Measurements from ENCODE around the gene SPOPL. TPM values are rescaled to one million over a fixed set of nuclear protein-coding genes. Genes with fewer than 3 reads are reported as not detected.

Gene SPOPL
- total and polyA plus RNA-seq, 12 donors = 1.5 to 26.2 (median 14.0) TPM

DNA sequence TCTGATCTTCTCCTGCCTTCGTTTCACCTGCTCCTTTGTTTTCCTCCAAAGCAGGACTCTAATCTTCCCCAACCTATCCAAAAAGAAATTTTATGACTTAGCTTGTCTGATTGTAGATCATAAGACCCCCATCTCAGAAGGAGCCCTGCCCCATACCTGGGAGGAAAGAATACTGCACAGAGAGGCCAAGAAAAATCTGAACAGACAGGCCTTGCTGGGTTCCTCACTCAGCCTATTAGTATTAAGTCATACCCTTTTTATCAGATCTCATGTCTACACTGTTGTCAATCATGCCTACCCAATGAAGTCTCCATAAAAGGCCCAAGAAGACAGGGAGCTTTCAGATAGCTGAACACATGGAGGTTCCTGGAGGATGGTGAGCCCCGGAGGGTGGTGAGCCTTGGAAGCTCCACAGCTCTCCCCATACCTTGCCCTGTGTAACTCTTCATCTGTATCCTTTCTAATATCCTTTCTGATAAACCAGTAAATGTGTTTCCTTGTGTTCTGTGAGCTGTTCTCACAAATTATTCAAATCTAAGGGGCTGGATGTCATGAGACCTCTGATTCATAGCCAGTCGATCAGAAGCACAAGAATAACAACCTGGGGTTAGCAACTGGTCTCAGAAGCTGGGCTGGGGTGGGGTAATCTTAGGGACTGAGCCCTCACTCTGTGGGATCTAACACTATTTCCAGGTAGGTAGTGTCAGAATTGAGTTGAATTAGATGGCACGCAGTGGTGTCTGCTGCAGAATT, 108.8 kb downstream of the SPOPL start:
- 82 to 89% (median 88%) methylated on average over 4 of the region's 4 CpGs for WGBS, 4 donors
- no peak overlapping the region for H3K4me3 ChIP-seq
- DNase-seq = no peak
- no peaks in the 10 kb centered on the region for H3K36me3 ChIP-seq (replicated peaks in 1 of 2)
- intact Hi-C loops (cut with DNase I) = no loop called here
- no peaks in the 10 kb centered on the region for H3K4me1 ChIP-seq (replicated peaks in 1 of 2)
- no peaks in the 10 kb centered on the region for H3K9me3 ChIP-seq (replicated peaks in 1 of 3)
- TF ChIP-seq, protein P1, sequence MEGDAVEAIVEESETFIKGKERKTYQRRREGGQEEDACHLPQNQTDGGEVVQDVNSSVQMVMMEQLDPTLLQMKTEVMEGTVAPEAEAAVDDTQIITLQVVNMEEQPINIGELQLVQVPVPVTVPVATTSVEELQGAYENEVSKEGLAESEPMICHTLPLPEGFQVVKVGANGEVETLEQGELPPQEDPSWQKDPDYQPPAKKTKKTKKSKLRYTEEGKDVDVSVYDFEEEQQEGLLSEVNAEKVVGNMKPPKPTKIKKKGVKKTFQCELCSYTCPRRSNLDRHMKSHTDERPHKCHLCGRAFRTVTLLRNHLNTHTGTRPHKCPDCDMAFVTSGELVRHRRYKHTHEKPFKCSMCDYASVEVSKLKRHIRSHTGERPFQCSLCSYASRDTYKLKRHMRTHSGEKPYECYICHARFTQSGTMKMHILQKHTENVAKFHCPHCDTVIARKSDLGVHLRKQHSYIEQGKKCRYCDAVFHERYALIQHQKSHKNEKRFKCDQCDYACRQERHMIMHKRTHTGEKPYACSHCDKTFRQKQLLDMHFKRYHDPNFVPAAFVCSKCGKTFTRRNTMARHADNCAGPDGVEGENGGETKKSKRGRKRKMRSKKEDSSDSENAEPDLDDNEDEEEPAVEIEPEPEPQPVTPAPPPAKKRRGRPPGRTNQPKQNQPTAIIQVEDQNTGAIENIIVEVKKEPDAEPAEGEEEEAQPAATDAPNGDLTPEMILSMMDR (IDR thresholded peaks at IDR 0.05) = no peak
- TF ChIP-seq POLR2A (IDR thresholded peaks at IDR 0.05) = no peak
- no peak overlapping the region for H3K27ac ChIP-seq
- H3K27me3 ChIP-seq = no peaks in the 10 kb centered on the region

DNA sequence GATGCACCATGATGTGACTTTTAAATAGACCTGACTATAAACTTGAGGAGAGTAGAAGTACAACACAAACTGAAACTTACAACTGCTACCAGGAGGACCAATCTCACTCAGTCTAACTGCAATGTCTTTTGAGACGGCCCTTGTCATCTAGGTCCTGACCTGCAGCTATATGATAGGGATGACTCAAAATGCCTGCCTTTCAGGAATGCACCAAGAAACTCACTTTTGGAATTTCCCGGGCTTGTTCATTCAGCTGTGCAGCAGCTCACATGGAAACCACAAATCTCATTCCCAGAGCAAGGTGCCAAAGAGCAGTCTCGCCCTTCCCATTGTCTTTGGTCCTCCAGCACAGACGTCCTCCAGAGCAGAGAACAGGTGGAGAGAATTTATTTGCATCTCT, 113.7 kb downstream of the SPOPL start:
- Histone ChIP-seq H3K36me3 (replicated peaks in 1 of 2) (no peaks in the 10 kb centered on the region), H3K4me1 (replicated peaks in 1 of 2) (no peaks in the 10 kb centered on the region), H3K27me3 (no peaks in the 10 kb centered on the region), H3K27ac (no peak overlapping the region), H3K4me3 (no peak overlapping the region), H3K9me3 (replicated peaks in 1 of 3) (no peaks in the 10 kb centered on the region)
- 50 to 52% (median 51%) methylated on average over 4 of the region's 4 CpGs for WGBS, 4 donors
- intact Hi-C loops (cut with DNase I) = no loop called here
- TF ChIP-seq, protein P1 (IDR thresholded peaks at IDR 0.05) = no peak
- no peak for TF ChIP-seq POLR2A (IDR thresholded peaks at IDR 0.05)
- DNase-seq = no peak

DNA sequence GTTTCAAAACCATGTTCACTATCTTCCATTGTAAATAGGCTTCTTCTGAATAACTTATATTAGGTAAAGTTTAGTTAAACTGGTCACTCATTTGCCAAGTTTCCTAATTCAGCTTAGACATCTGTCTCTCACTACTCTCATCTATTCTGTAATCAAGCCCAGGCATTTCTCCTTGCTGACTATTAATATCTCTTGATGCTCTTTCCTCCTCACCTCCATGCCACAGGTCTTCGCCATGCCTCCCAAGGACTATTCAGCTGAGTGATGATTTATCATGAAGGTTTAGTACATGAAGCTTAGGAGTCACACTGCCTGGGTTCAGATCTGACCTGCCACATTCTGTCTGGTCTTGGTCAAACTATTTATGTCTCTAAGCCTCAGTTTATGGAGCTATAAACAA, 115.5 kb downstream of the SPOPL start:
- H3K4me3 ChIP-seq = no peak overlapping the region
- no peak overlapping the region for H3K27ac ChIP-seq
- no peak for TF ChIP-seq POLR2A (IDR thresholded peaks at IDR 0.05)
- TF ChIP-seq, protein P1 (IDR thresholded peaks at IDR 0.05) = no peak
- DNase-seq = no peak
- WGBS, 4 donors = 50 to 74% (median 59%) methylated on average over 1 of the region's 1 CpG
- no peaks in the 10 kb centered on the region for H3K36me3 ChIP-seq (replicated peaks in 1 of 2)
- H3K4me1 ChIP-seq (replicated peaks in 1 of 2) = no peaks in the 10 kb centered on the region
- H3K9me3 ChIP-seq (replicated peaks in 1 of 3) = no peaks in the 10 kb centered on the region
- H3K27me3 ChIP-seq = no peaks in the 10 kb centered on the region
- intact Hi-C loops (cut with DNase I) = no loop called here

GRCh38 chr2:138618971-138619370, 117.4 kb downstream of the SPOPL start:
- TF ChIP-seq, protein P1 (IDR thresholded peaks at IDR 0.05) = no peak
- TF ChIP-seq POLR2A (IDR thresholded peaks at IDR 0.05) = no peak
- Histone ChIP-seq H3K27me3 (no peaks in the 10 kb centered on the region), H3K36me3 (replicated peaks in 1 of 2) (no peaks in the 10 kb centered on the region), H3K4me3 (no peak overlapping the region), H3K9me3 (replicated peaks in 1 of 3) (no peaks in the 10 kb centered on the region), H3K27ac (no peak overlapping the region), H3K4me1 (replicated peaks in 1 of 2) (no peaks in the 10 kb centered on the region)
- WGBS, 4 donors = 73 to 86% (median 83%) methylated on average over 2 to 3 of the region's 3 CpGs
- intact Hi-C loops (cut with DNase I) = no loop called here
- no peak for DNase-seq

Data from adrenal gland (tissue), 12 donors.